Keratinocyte (primary cell): ENCODE data around the gene GNB4. TPM values are rescaled to one million over a fixed set of nuclear protein-coding genes. Genes with fewer than 3 reads are reported as not detected.

Experiments used
- DNase-seq: peaks from one replicate; pipeline ENCODE4 v3.0.0-alpha.2; 2011; ENCODE audit warnings: low read depth, missing footprints, low spot score
- FAIRE-seq: peaks from 2 replicates; lab custom pipeline; 2011; peaks lifted over from hg19 to GRCh38; lab: Jason Lieb, UNC
- H2AFZ ChIP-seq: 2 replicates; pipeline ENCODE4 v1.6.0; 2012; ENCODE audit warnings: low read length, control low read depth, inconsistent platforms; ENCODE audit not compliant: control insufficient read depth
- H3K27ac ChIP-seq: 2 replicates; pipeline ENCODE4 v1.5.1; 2011; ENCODE audit warnings: low read length; ENCODE audit not compliant: control insufficient read depth, insufficient read depth
- H3K27me3 ChIP-seq: 3 replicates; pipeline ENCODE4 v1.6.0; 2011; ENCODE audit warnings: low read length; ENCODE audit not compliant: control insufficient read depth, insufficient read depth; ENCODE audit errors: extremely low read depth
- H3K36me3 ChIP-seq, 2 experiments: 2 replicates in 1 of 2; 3 replicates in 1 of 2; pipeline ENCODE4 v1.5.1; 2011; ENCODE audit warnings: low read length in 2 of 2, mild to moderate bottlenecking in 1 of 2; ENCODE audit not compliant: control insufficient read depth in 2 of 2, insufficient read depth in 2 of 2; ENCODE audit errors: extremely low read depth in 1 of 2
- H3K4me1 ChIP-seq: 3 replicates; pipeline ENCODE4 v1.5.1; 2011; ENCODE audit warnings: low read length; ENCODE audit not compliant: control insufficient read depth, insufficient read depth; ENCODE audit errors: extremely low read depth
- H3K4me2 ChIP-seq: 3 replicates; pipeline ENCODE4 v1.6.0; 2011; ENCODE audit warnings: low read depth, low read length; ENCODE audit not compliant: control insufficient read depth, insufficient read depth; ENCODE audit errors: extremely low read depth
- H3K4me3 ChIP-seq, 3 experiments: fragments of 200-600 bp in 1 of 3; sonication (generic) in 1 of 3; 2 replicates in 2 of 3; 3 replicates in 1 of 3; pipeline ENCODE4 v1.5.1; 2011 to 2016; ENCODE audit warnings: low read length in 3 of 3, mild to moderate bottlenecking in 3 of 3, control low read depth in 2 of 3, inconsistent platforms in 1 of 3, low read depth in 1 of 3, mixed read lengths in 1 of 3, mixed run types in 1 of 3, moderate library complexity in 1 of 3; ENCODE audit not compliant: control insufficient read depth in 2 of 3, insufficient read depth in 2 of 3; ENCODE audit errors: extremely low read depth in 1 of 3
- H3K79me2 ChIP-seq: 2 replicates; pipeline ENCODE4 v1.6.0; 2012; ENCODE audit warnings: low read length; ENCODE audit not compliant: control insufficient read depth, insufficient read depth
- H3K9ac ChIP-seq: 3 replicates; pipeline ENCODE4 v1.6.0; 2011; ENCODE audit warnings: low read length; ENCODE audit not compliant: control insufficient read depth, insufficient read depth; ENCODE audit errors: extremely low read depth
- H3K9me1 ChIP-seq: 3 replicates; pipeline ENCODE4 v1.6.0; 2011; ENCODE audit warnings: low read length; ENCODE audit not compliant: control insufficient read depth, insufficient read depth; ENCODE audit errors: extremely low read depth
- H3K9me3 ChIP-seq: 2 replicates; pipeline ENCODE4 v1.5.1; 2012; ENCODE audit warnings: low read depth, low read length; ENCODE audit not compliant: control insufficient read depth
- H4K20me1 ChIP-seq: 3 replicates; pipeline ENCODE4 v1.6.0; 2011; ENCODE audit warnings: low read length; ENCODE audit not compliant: control insufficient read depth, insufficient read depth; ENCODE audit errors: extremely low read depth
- CTCF ChIP-seq, 3 experiments: IDR thresholded peaks in 1 of 3; conservative IDR thresholded peaks in 1 of 3; optimal IDR thresholded peaks in 1 of 3; 2 replicates in 2 of 3; 3 replicates in 1 of 3; pipeline versions ENCODE3 to v1.5.1; 2011; ENCODE audit warnings: low read length in 3 of 3, mild to moderate bottlenecking in 3 of 3, moderate library complexity in 2 of 3, control low read depth in 1 of 3, inconsistent platforms in 1 of 3; ENCODE audit not compliant: insufficient read depth in 2 of 3; ENCODE audit errors: extremely low read depth in 1 of 3
- EZH2 ChIP-seq: IDR thresholded peaks from one replicate; pipeline ENCODE4 v1.6.1; 2012; ENCODE audit warnings: inconsistent platforms, mild to moderate bottlenecking, low read length, moderate library complexity
- dilution Hi-C: fragments of 300-500 bp; cut with MboI; formaldehyde crosslinking; loops from one replicate; pipeline ENCODE4 v1.7.0; 2020; ENCODE audit warnings: low sequenced_read_pairs; ENCODE audit not compliant: extremely low pct_ligation_motif_present
- polyA plus RNA-seq, 5 experiments: library from polyadenylated mRNA; depleted of rRNA in 3 of 5; stranded (reverse) in 3 of 5; stranded (forward) in 1 of 5; unstranded in 1 of 5; fragments of >200 nt; gene quantifications; 1 replicate in 1 of 5; 2 replicates in 3 of 5; 3 replicates in 1 of 5; pipeline versions ENCODE4 v1.2.1 to v1.2.3, GENCODE V29; 2011 to 2012; ENCODE audit warnings: missing spikeins in 2 of 5, low read depth in 1 of 5, low replicate concordance in 1 of 5

GNB4 gene
- polyA plus RNA-seq, 1 donor (not counting 4 experiments of a cell fraction or from before 2014, with no cell fraction given) = 51.1 TPM

- Histone ChIP-seq H3K36me3 (peaks cover 0 to 10% of the 10 kb centered on the region in 2 experiments), H3K27ac (no peak overlapping the region), H3K9me1 (no peaks in the 10 kb centered on the region), H4K20me1 (no peaks in the 10 kb centered on the region), H3K27me3 (no peaks in the 10 kb centered on the region), H3K9ac (no peak overlapping the region), H3K9me3 (no peaks in the 10 kb centered on the region), H3K4me1 (no peaks in the 10 kb centered on the region), H3K4me3 (no peak overlapping the region), H3K4me2 (no peak overlapping the region), H2AFZ (no peak overlapping the region), H3K79me2 (no peaks in the 10 kb centered on the region)
- FAIRE-seq = no peak
- TF ChIP-seq EZH2 = no peak
- no peak for TF ChIP-seq CTCF (optimal IDR thresholded peaks at IDR 0.05 in 1 of 3, IDR thresholded peaks at IDR 0.05 in 1 of 3, conservative IDR thresholded peaks at IDR 0.05 in 1 of 3; ENCODE audit: extremely low read depth in 1 of 3, insufficient read depth in 2 of 3, low read length in 3 of 3)
- dilution Hi-C loops = no loop called here
- no peak for DNase-seq
Observed at GRCh38 chr3:179415377-179415776, 35.9 kb downstream of the GNB4 start.

- no peaks in the 10 kb centered on the region for H3K79me2 ChIP-seq
- H3K4me3 ChIP-seq = no peak overlapping the region
- no peak overlapping the region for H3K4me2 ChIP-seq
- no peak overlapping the region for H3K9ac ChIP-seq
- no peaks in the 10 kb centered on the region for H3K27me3 ChIP-seq
- TF ChIP-seq EZH2 = no peak
- TF ChIP-seq CTCF (optimal IDR thresholded peaks at IDR 0.05 in 1 of 3, IDR thresholded peaks at IDR 0.05 in 1 of 3, conservative IDR thresholded peaks at IDR 0.05 in 1 of 3; ENCODE audit: extremely low read depth in 1 of 3, insufficient read depth in 2 of 3, low read length in 3 of 3) = no peak
- dilution Hi-C loops = no loop called here
- H4K20me1 ChIP-seq = no peaks in the 10 kb centered on the region
- no peak overlapping the region for H3K27ac ChIP-seq
- H3K4me1 ChIP-seq = no peaks in the 10 kb centered on the region
- DNase-seq (no peak), FAIRE-seq (no peak)
- no peaks in the 10 kb centered on the region for H3K9me1 ChIP-seq
- H2AFZ ChIP-seq = no peak overlapping the region
- H3K36me3 ChIP-seq = peaks cover 0 to 10% of the 10 kb centered on the region in 2 experiments
- H3K9me3 ChIP-seq = no peaks in the 10 kb centered on the region
Observed at GRCh38 chr3:179414804-179415203, 36.5 kb downstream of the GNB4 start.
